ENCODE results near the gene BORA.
"Not testable (repeated sequence)": the region's sequence is repeated elsewhere in the genome, so short reads cannot be mapped to it uniquely, and the experiment has no call there.

BORA gene

DNA sequence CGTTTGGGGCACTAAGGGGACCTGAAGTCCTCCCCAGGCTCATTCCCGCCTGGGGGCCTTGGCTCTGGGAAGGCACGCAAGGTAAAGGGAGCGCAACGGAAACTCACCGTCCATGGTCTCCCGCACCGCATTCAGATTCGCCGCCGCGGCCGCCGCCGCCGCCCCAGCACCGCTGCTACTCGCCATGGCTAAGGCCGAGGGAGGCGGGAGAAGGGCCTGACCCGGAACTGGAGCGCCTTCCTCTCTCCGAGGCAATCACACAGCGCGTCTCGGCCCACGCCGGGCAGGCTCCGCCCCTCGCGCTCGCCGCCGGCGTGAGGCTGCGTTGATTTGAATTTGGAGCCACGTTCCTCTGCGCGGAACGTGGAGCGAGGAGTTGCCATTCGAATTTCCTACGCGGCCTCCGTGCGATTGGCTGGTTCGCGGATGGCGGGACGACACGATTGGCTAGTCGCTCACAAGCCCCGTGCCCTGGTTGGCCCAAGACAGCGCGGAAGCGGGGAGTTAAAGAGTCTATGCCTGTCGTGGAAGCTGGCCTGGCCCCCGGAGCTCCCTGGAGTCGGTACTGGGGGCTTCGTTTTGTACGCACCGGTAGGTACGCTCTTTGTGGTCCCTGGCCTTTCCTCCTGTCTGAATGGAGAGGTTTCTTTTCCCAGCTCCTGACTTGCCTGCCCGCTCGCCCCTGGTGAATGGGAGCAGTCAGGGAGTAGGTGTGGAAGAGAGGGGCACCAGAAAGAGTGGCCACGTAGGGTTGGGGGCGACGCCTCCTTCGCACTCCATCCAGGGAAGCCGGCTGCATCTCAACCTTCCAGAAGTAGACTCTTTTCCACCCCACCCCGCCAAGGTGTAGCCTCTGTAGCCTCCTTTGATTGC lies at the start of gene BORA, which contains the start of gene MZT1:
Gene BORA, plus strand, starts transcription at position 507 of the 873 bp plus-strand sequence. CDS start 1,018 bp downstream, outside the sequence.
Gene MZT1, minus strand, starts transcription at position 213 of the 873 bp plus-strand sequence. Its CDS starts 27 bp downstream, at position 186.
- DNase-seq = peak; percentile 86 to 91 (median 88)

DNA sequence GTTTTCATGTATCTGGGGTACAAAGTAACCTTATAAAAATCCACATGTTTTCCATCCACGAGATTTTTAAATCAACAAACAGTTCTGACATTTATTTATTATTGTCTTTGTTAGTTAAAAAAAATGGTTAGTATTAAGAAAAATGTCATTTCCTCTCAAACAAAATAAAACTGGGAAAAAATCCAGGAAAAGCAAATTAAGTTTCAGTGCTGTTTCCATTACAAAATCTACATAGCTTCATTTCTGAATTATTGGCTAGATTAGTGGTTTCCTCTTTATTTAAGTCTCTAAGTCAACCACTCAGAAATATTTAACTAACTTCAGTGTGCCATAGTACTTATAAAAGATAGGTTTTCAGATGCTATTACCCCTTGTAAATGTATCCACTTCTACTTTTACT lies 49.4 kb upstream of the BORA start:
- DNase-seq = no peak

DNA sequence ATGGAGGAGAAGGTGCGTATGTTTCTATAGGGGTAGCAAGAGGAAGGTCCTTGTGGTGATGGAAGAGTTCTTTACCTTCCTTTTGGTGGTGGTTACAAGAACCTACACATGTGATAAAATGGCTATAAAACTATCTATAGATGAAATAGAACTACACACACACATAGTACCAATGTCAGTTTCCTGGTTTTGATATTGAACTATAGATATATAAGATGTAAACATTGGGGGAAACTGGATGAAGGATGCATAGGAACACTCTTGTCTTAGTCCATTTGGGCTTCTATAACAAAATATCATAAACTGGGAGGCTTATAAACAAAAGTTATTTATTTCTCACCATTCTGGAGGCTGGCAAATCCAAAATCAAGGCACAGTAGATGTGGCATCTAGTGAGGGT lies 47.4 kb upstream of the BORA start:
- DNase-seq = no peak

DNA sequence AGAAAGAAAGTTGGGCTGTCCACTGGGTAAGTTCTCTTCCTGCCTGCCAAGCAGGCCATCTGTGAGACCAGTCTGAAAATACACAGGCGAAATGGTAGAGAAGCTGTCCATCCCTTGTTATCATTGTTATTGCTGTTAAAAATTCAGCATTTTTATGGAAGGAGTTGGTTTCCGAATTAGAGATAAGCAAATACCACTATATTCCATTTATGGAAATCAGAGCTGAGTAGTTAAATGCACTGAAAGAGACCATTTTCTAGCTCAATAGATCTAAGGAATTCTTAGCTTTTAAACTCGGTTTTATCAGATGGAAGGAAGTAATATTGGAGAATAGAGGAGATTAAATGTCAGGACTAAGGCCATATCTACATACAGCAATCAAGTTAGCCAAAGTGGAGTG lies 41.0 kb upstream of the BORA start:
- DNase-seq = no peak

DNA sequence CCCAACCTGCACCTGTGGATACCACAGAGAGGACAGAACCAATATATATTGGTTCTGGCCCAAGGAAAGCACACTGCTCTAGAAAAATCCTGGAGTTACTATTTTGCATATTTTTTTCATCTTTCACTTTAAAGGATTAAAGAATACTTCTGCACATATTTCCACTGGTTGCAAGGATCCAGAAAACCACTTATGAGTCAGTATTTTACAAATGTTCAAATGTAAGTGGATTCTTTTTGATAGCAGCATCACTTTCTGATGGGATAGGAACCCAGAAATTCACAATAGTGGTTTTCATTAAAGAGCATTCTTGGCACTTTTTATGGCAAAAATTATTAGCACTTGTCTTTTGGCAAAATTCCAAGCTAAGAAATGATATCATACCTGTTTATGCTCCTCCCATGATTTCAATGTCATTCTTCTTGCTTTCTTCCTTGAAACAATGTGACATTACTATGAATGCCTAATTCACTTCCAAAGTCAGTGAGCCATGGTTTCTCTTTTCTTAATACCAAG lies 38.5 kb upstream of the BORA start:
- no peak for DNase-seq

DNA sequence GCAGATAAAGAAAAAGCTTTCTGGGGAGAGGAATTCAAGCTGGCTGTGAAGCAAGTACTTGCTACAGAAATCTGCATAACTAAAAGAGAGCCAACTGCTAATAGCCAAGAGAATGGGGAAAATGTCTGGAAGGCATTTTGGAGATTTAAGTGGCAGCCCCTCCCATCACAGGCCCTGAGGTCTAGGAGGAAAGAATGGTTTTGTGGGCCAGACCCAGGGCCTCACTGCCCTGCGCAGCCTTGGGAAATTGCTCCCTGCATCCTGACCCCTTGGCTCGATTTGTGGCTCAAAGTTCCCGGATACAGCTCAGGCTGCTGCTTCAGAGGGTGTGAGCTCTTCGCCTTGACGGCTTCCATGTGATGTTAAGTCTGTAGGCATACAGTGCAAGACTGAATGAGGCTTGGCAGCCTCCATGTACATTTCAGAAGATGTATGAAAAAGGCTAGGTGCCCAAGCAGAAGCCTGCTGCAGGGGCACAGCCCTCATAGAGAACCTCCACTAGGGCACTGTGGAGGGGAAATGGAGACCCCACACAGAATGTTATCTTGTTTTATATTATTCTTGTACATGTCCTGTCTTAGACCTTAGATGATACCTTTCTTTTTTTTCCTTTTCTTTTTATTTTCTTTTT lies 34.7 kb upstream of the BORA start:
- DNase-seq = no peak

DNA sequence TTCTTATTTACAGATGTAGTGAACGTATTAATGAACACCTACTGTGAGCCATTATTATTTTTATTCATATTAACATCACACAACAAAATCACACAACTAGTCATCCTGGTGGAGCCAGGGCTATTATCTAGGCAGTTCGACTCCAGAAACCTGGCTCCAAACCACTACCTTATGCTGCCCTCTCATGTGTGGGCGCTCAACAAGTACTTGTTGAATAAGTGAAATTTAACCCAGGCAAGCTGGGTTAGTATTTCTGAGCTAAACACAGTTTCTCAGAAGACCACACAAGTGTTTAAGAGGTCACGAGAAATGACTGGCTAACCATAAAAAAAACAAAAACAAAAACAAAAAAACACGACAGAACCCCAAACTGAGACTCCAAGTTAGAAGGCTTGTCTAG lies 33.9 kb upstream of the BORA start:
- DNase-seq = no peak

DNA sequence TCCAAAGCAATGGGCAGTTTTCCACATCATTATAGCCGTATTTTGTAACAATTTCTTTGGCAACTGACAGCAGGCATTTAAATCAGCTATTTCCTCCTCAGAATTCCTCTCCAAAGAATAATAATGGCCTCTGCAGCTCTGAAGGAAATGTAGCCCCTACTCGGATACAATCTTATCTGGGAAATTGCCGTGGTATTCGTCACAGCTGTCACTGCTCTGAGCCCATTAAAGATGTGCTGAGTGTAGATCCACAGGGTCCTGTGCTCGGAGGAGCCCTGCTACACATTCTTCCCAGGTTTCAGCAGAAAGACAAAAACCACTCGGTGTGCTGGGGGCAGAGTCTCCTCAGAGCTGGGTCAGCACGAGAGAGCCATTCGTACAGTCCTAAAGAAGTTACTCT lies 33.4 kb upstream of the BORA start:
- no peak for DNase-seq

DNA sequence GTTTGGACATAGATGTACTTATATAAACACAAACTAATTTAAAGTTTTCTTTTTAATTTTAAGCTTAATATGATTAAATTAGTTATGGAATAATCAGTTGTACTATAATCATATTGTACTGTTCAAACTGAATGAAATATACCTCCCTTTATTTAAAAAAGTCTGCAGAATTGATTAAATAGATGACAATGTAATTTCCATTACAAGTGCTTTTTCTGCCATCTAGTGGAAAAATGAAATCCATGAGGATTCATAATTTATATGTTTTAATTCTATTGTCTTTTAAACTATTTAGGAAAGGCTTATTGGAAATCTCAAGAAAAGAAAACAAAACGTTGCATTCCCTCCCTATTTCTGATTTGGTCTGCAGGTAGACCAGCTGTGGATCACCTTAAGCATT lies 31.1 kb upstream of the BORA start:
- DNase-seq = no peak

DNA sequence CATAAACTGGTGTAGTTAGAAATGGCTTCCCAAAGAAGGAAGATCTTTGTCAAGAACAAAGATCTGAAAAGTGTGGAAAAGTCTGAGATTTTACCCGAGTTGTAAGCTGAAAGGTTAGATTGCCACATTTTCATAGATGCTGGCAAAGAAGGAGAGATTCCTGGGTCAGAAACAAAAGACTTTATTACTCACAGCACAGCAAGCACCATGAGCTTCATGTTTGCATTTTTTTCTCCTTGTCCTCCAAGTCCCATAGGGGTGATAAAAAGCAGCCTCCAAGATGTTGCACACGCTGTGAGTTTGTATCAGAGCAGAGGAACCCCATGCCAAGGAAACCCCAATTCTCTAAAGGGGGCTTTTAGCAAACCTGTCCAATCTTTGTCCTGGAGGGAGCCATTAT lies 29.6 kb upstream of the BORA start:
- no peak for DNase-seq

DNA sequence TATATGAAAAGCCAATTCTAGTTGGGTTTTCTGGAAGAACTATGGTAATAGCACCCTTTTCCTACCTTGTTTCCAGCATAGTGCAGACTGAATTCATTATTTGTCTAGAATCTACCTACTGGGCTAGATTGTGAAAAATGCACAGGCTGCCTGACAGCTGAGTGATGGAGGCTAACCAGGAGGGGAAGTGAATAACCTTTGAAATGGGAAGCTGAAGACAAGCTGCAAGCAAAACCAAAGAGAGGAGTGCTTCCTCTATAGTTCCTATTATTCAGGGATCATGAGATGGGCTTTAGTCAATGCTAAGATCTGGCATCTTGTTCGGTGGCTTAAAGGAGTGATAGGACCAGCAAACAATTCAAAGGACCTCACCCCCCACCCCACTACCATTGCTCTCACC lies 27.2 kb upstream of the BORA start:
- DNase-seq = no peak

DNA sequence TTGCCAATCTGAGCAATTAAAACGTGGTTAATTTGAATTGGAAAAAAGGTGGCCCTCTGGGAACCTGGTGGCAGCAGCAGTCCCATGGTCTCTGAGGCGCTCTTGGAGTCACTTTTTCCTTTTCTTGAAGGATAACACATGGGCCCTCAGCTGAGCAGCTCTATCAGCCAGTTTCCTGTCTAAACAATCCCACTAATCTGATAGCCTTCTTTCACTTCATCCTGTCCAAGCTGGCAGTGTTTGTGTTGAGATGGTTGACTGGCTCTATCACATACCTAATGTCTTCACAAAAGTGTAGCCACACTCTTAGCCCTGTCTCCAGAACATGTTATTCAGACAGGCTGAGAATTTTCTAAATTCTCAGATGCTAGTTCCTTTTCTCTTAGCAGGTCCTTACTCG lies 10.9 kb upstream of the BORA start:
- DNase-seq = no peak

DNA sequence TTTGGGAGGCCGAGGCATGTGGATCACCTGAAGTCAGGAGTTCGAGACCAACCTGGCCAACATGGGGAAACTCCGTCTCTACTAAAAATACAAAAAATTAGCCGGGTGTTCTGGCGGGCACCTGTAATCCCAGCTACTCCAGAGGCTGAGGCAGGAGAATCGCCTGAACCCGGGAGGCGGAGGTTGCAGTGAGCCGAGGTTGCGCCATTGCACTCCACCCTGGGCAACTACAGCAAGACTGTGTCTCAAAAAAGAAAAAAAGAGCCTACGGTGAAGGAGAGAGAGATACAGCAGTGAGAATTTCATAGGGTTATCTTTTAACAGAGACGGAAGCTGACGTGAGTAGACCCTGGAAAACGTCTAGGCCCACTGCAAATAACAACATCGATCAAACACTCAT lies 1.5 kb upstream of the BORA start:
- not testable (repeated sequence) for DNase-seq

DNA sequence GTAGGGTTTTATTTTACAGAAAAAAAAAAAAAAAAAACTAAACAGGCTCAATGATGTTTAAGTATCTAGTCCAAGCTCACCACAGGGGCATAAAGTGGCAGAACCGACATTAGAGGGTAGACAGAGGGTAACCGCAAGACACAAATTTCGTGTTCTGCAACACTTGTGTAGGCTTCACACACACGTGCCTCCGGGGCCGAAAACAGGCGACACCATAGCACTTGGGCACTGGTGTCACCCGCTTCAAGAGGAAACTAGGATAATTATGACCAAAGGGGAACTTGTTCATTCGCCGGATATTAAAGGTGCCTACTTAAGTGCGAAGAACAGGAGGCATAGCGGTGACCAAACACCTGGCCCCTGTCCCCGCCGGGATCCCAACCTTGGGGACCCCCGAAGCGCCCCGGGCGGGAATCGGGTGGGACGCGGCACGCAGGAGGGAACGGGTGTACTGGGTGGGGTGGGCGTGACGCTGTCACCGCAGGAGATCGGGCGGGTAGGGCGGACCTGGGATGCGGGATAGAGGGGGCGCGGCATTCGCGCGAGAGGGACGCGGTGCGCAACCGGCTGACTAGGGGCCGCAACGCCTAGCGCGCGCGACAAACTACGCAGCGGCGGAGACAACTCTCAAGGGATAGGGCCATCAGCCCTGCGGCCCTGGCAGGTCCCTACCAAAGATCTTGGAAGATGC lies 852 bp upstream of the BORA start:
- DNase-seq = peak in 3 of 4 experiments; percentile 2 to 12 (median 11)

DNA sequence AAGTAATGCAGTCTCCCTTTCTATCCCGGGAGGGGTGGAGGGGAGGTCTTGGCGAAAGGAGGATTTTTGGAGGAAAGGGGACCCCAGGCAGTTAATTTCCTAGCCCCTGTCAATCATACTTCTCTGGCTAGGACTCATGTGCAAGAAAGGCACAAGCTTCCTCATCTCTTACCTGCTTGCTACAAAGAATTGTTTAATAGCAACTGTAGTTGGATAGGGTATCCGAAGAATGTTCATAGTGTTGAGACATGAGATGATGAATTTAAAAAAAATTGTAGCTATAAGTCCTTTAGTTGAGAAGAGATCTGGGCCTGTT lies 525 bp downstream of the BORA start:
- DNase-seq = no peak

DNA sequence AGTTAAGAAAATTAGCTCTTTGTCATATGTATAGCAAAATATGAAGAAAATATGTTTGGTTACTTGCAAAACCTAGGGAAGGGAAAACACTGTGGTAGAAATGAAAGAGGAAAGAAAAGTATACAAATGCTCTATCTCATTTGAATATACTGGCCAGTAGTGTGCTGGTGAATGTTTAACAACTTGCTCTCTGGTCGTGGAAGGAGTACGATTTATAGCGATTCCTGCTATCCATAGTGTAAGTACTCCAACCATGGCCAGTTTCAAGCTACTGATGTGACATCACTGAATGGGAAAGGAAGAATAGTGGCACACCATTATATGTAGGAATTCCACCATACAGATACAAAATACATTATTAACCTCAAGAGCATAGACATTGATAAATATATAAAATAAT lies 9.3 kb downstream of the BORA start:
- no peak for DNase-seq

DNA sequence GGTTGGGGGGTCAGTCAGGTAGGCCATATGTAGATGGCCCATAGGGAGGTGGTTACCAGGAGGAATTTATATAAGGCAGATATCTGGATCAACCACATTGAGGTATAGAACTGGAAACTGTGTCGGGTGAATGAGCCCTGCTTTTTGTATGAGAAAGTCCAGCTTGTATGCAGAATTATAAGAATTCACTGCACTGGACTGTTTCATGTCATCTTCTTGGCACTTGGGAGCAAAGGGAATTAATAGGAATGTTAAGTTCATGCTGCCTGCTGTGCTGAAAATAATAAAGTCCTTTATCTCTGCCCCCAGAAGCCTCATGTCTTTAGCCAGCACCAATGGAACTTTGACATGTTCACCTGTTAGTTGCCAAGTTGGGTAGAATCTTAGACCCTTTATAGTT lies 12.3 kb downstream of the BORA start:
- no peak for DNase-seq

DNA sequence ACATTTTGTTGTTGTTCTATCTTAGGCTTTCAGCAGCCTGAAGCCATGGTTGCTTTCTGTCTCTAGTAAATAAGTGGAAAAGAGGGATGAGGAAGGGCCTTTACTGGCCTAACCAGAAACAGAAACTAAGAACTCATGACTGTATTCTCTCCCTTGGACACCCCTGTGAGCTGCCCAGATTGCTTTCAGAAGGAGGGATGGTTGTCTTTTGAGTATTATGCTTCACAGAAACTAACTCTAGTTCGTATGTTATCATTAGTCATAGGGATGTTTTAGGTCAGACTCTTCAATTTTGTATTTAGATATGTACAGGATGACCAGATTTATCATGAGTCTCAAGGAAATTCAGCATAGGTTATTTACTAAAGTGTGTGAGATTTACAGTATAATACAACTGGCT lies 17.5 kb downstream of the BORA start:
- DNase-seq = no peak

DNA sequence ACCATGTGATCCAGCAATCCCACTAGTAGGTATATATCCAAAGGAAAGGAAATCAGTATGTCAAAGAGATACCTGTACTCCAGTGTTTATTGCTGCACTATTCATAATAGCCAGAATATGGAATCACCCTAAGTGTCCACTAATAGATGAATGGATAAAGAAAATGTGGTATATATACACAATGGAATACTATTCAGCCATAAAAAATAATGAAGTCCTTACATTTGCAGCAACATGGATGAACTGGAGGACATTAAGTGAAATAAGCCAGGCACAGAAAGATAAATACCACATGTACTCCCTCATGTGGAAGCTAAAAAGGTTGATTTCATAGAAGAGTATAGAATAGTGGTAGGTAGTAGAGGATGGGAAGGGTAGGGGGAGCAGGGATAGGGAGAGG lies 23.5 kb downstream of the BORA start:
- no peak for DNase-seq

DNA sequence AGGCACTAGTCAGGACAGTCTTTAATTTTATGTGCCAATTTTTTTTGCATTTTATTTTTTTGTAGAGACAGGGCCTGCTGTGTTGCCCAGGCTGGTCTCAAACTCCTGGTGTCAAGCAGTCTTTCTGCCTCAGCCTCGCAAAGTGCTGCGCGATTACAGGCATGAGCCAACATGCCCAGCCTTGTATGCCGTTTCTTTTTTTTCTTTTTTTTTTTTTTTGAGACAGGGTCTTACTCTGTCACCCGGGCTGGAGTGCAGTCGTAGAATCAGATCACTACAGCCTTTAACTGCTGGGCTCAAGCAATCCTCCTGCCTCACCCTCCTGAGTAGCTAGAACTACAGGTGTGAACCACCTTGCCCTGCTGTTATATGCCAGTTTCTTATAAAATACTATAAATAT lies 26.4 kb downstream of the BORA start:
- no peak for DNase-seq

DNA sequence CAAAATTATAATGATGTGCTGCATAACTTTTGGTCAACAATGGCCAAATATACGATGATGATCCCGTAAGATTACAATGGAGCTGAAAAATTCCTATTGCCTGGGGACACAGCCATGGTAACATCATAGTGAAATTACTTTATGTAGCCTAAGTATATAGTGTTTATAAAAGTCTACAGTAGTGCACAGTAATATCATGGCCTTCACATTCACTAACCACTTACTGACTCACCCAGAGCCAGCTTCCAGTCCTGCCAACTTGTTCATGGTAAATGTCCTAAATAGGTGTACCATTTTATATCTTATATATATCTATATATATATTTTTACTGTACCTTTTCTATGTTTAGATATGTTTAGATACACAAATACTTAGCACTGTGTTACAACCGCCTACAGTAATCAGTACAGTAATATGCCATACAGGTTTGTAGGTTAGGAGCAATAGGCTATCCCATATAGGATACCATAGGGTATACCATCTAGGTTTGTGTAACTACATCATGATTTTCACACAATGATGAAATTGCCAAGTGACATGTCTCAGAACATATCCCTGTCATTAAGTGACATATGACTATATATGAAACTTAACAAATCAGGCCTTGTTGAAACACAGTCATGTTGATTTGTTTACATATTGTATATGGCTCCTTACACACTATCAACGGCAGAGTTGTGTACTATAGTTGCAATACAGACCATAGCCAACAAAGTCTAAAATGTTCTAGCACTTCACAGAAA lies 30.2 kb downstream of the BORA start:
- DNase-seq = no peak

DNA sequence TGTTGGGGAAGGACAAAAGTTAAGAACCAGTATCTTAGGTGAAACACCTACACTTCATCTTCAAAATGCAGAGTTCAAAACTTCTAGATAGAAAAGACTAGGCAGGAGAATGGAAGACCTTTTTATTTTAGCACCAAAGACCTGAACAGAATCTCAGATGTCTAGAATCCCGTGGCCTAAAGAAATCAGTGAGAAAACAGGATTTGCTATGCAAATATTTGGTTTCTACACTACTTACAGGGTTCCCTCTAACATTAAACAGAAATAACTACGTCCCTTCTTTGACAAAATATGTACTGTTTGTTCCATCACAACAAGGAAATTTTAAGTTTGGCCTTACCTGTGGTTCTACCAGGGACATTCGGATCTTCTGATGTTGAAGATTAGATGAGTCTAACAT lies 32.5 kb downstream of the BORA start:
- no peak for DNase-seq

DNA sequence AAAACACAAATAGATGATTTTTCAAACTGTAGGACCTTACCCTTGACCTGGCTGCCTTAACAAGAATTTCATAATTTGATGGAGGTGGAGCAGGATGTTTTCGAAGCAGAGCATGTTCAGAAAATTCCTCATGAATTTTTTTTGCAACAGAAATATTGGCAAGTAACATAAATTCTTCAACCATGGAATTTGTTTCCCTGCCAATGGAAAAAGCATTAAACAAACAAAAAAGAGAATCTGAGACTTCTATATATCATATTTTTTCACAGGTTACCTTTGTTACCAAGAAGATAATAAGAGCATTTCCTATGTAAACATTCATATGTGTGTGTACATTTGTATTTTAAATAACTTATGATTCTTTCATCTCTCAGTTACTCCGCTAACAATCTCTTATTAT lies 35.7 kb downstream of the BORA start:
- no peak for DNase-seq
